IMR-90 (cell line): ENCODE measurements around the gene SAYSD1. TPM values are rescaled to one million over a fixed set of nuclear protein-coding genes. Genes with fewer than 3 reads are reported as not detected.

Source experiments
- ATAC-seq: fragments of 200-7000 bp; cut with Tn5 transposase; 2 replicates; pipeline ENCODE4 v1.9.1; 2020; ENCODE audit warnings: low read depth, mild to moderate bottlenecking, moderate library complexity
- BruUV-seq: library from RNA; stranded (reverse); fragments of 400-500 nt; replicated peaks from 2 replicates; lab custom pipeline; 2021; lab: Mats Ljungman, UMichigan
- CTCF ChIA-PET: fragments of 300-600 bp; formaldehyde crosslinking; extraction: SDS; loops from one replicate; lab custom pipeline; 2021; ENCODE audit warnings: antibody characterized with exemption; lab: Yijun Ruan, JAX
- POLR2A ChIA-PET: fragments of 300-600 bp; sonication (Branson Sonifier 250); formaldehyde crosslinking; loops from one replicate; lab custom pipeline; 2022; ENCODE audit warnings: antibody characterized with exemption; ENCODE audit not compliant: unreplicated experiment; lab: Charles Lee
- DNase-seq: peaks from one replicate; pipeline ENCODE4 v3.0.0; 2013
- H2AFZ ChIP-seq: replicated peaks from 2 replicates; pipeline ENCODE3; 2013; ENCODE audit warnings: low read length, mild to moderate bottlenecking; ENCODE audit not compliant: poor library complexity
- H2AK5ac ChIP-seq: 2 replicates; pipeline ENCODE4 v1.6.1; 2013; ENCODE audit warnings: low read depth, low read length, inconsistent platforms
- H2AK9ac ChIP-seq: replicated peaks from 2 replicates; pipeline ENCODE3; 2013; ENCODE audit warnings: mild to moderate bottlenecking, low read depth, low read length, moderate library complexity; ENCODE audit not compliant: poor library complexity
- H2BK120ac ChIP-seq: 2 replicates; pipeline ENCODE4 v1.6.1; 2013; ENCODE audit warnings: low read depth, low read length, inconsistent platforms
- H2BK15ac ChIP-seq: 3 replicates; pipeline ENCODE4 v1.6.1; 2013; ENCODE audit warnings: low read depth, low read length, inconsistent platforms
- H2BK20ac ChIP-seq: 2 replicates; pipeline ENCODE4 v1.6.1; 2013; ENCODE audit warnings: low read depth, mild to moderate bottlenecking, inconsistent platforms, low read length, moderate library complexity
- H2BK5ac ChIP-seq: 2 replicates; pipeline ENCODE4 v1.6.1; 2013; ENCODE audit warnings: mild to moderate bottlenecking, low read depth, low read length, inconsistent platforms; ENCODE audit not compliant: poor library complexity, severe bottlenecking
- H3K14ac ChIP-seq: replicated peaks from 2 replicates; pipeline ENCODE4 v1.6.1; 2013; ENCODE audit warnings: low read depth, low read length, inconsistent platforms
- H3K18ac ChIP-seq: 2 replicates; pipeline ENCODE4 v1.6.1; 2013; ENCODE audit warnings: low read depth, low read length, control low read depth
- H3K23ac ChIP-seq: 2 replicates; pipeline ENCODE4 v1.6.1; 2013; ENCODE audit warnings: low read depth, low read length, inconsistent platforms
- H3K27ac ChIP-seq: 2 replicates; pipeline ENCODE4 v1.5.1; 2013; ENCODE audit warnings: mild to moderate bottlenecking, control low read depth, low read length; ENCODE audit not compliant: insufficient read depth
- H3K27me3 ChIP-seq: 2 replicates; pipeline ENCODE4 v1.6.1; 2013; ENCODE audit warnings: low read length; ENCODE audit not compliant: control insufficient read depth, insufficient read depth
- H3K36me3 ChIP-seq: 2 replicates; pipeline ENCODE4 v1.6.1; 2013; ENCODE audit warnings: low read length, mixed read lengths; ENCODE audit not compliant: control insufficient read depth, insufficient read depth
- H3K4ac ChIP-seq: 2 replicates; pipeline ENCODE4 v1.6.1; 2013; ENCODE audit warnings: low read depth, low read length, inconsistent platforms
- H3K4me1 ChIP-seq: 2 replicates; pipeline ENCODE4 v1.6.1; 2013; ENCODE audit warnings: low read length, mixed read lengths; ENCODE audit not compliant: control insufficient read depth, insufficient read depth
- H3K4me2 ChIP-seq: 2 replicates; pipeline ENCODE4 v1.6.1; 2013; ENCODE audit warnings: low read depth, mild to moderate bottlenecking, control low read depth, low read length, moderate library complexity
- H3K4me3 ChIP-seq: 2 replicates; pipeline ENCODE4 v1.5.1; 2013; ENCODE audit warnings: low read depth, mild to moderate bottlenecking, control low read depth, low read length, moderate library complexity; ENCODE audit not compliant: insufficient read depth
- H3K56ac ChIP-seq: 2 replicates; pipeline ENCODE4 v1.6.1; 2013; ENCODE audit warnings: low read length, inconsistent platforms; ENCODE audit not compliant: insufficient read depth; ENCODE audit errors: extremely low read depth
- H3K79me1 ChIP-seq, 2 experiments: 2 replicates each; pipeline ENCODE4 v1.6.1; 2013; ENCODE audit warnings: low read length in 2 of 2, inconsistent platforms in 1 of 2, low read depth in 1 of 2
- H3K9ac ChIP-seq: 2 replicates; pipeline ENCODE4 v1.6.1; 2013; ENCODE audit warnings: low read depth, low read length, control low read depth
- H3K9me1 ChIP-seq: 2 replicates; pipeline ENCODE4 v1.6.1; 2013; ENCODE audit warnings: low read length, inconsistent platforms; ENCODE audit not compliant: insufficient read depth
- H3K9me3 ChIP-seq: 2 replicates; pipeline ENCODE4 v1.6.1; 2013; ENCODE audit warnings: low read length; ENCODE audit not compliant: control insufficient read depth, insufficient read depth
- H4K20me1 ChIP-seq: 2 replicates; pipeline ENCODE4 v1.6.1; 2013; ENCODE audit warnings: low read length, inconsistent platforms; ENCODE audit not compliant: insufficient read depth
- H4K5ac ChIP-seq: 2 replicates; pipeline ENCODE4 v1.6.1; 2013; ENCODE audit warnings: mild to moderate bottlenecking, low read depth, low read length, control low read depth
- H4K8ac ChIP-seq, 2 experiments: 2 replicates each; pipeline ENCODE4 v1.6.1; 2013; ENCODE audit warnings: low read depth in 2 of 2, low read length in 2 of 2, control low read depth in 1 of 2, inconsistent platforms in 1 of 2
- H4K91ac ChIP-seq: 2 replicates; pipeline ENCODE4 v1.6.1; 2013; ENCODE audit warnings: low read depth, low read length, inconsistent platforms; ENCODE audit not compliant: insufficient read depth
- CHD1 ChIP-seq: IDR thresholded peaks from 2 replicates; pipeline ENCODE4 v1.6.1; 2012; ENCODE audit warnings: low read depth, low read length, improper control_type of control experiment
- MAZ ChIP-seq: IDR thresholded peaks from 2 replicates; pipeline ENCODE4 v1.6.1; 2012; ENCODE audit warnings: low read depth, mild to moderate bottlenecking, low read length, improper control_type of control experiment, moderate library complexity, borderline replicate concordance
- MXI1 ChIP-seq: IDR thresholded peaks from 2 replicates; pipeline ENCODE4 v1.6.1; 2012; ENCODE audit warnings: low read depth, mild to moderate bottlenecking, low read length, moderate library complexity, borderline replicate concordance
- NFE2L2 ChIP-seq: fragments of 150-350 bp; IDR thresholded peaks from 2 replicates; pipeline ENCODE4 v1.6.1; 2016; ENCODE audit warnings: low read depth, mild to moderate bottlenecking, low read length
- SMC3 ChIP-seq: fragments of 150-350 bp; IDR thresholded peaks from 2 replicates; pipeline ENCODE4 v1.6.1; 2016; ENCODE audit warnings: low read depth, mild to moderate bottlenecking, antibody characterized with exemption, low read length, moderate library complexity
- WGBS, 2 experiments: methylation state at CpG; one replicate each; pipeline versions ENCODE4 v1.1.5 to v1.1.7; 2013; ENCODE audit warnings: missing lambda C conversion rate in 2 of 2; ENCODE audit not compliant: insufficient read length in 1 of 2; ENCODE audit errors: extremely low coverage in 2 of 2; 5-methylcytosine and 5-hydroxymethylcytosine counted together
- dilution Hi-C: fragments of 300-500 bp; cut with HindIII; formaldehyde crosslinking; loops from one replicate; pipeline ENCODE4 v1.14.3; 2018; ENCODE audit warnings: low sequenced_read_pairs; ENCODE audit not compliant: unreplicated experiment
- in situ Hi-C: fragments of 300-500 bp; cut with MboI; formaldehyde crosslinking; loops from 3 replicates; pipeline ENCODE4 v1.14.3; 2019; ENCODE audit warnings: low sequenced_read_pairs, inconsistent platforms, mixed read lengths
- intact Hi-C: fragments of 100-400 bp; cut with micrococcal nuclease; formaldehyde crosslinking; loops from 2 replicates; pipeline ENCODE4 v1.10.0; 2022
- polyA plus RNA-seq, 3 experiments: library from polyadenylated mRNA; depleted of rRNA; stranded (reverse); fragments of >200 nt; gene quantifications; 2 replicates each; pipeline ENCODE4 v1.2.3, GENCODE V29; 2012; ENCODE audit warnings: low replicate concordance in 1 of 3
- total RNA-seq: library from RNA; depleted of rRNA; stranded (reverse); fragments of >200 nt; gene quantifications from 2 replicates; pipeline ENCODE4 v1.2.3, GENCODE V29; 2012

Gene SAYSD1
- total and polyA plus RNA-seq, 2 of the 4 experiments (the other 2 are of a cell fraction), result 5.7 to 5.9 TPM

GRCh38 chr6:39090036-39090435 is 24.9 kb downstream of the SAYSD1 start:
- H3K14ac ChIP-seq, result no peak overlapping the region
- H2AK5ac ChIP-seq, result no peak overlapping the region
- H3K27ac ChIP-seq, result no peak overlapping the region
- no peaks in the 10 kb centered on the region for H3K9me3 ChIP-seq
- H3K79me1 ChIP-seq, result no peaks in the 10 kb centered on the region
- WGBS, 2 experiments, result no CpG with 5 or more reads among the region's 4 CpGs
- no peak overlapping the region for H4K5ac ChIP-seq
- no peak overlapping the region for H2BK120ac ChIP-seq
- H3K9me1 ChIP-seq, result no peaks in the 10 kb centered on the region
- ATAC-seq, result no peak
- no peak overlapping the region for H2AK9ac ChIP-seq
- no peak overlapping the region for H3K23ac ChIP-seq
- H4K91ac ChIP-seq, result no peak overlapping the region
- H4K8ac ChIP-seq, result no peak overlapping the region
- no peaks in the 10 kb centered on the region for H3K36me3 ChIP-seq
- no peak overlapping the region for H3K4ac ChIP-seq
- H3K9ac ChIP-seq, result no peak overlapping the region
- TF ChIP-seq CHD1 (no peak), NFE2L2 (no peak), MXI1 (no peak), MAZ (no peak), SMC3 (no peak)
- H2BK15ac ChIP-seq, result no peak overlapping the region
- no peak overlapping the region for H3K56ac ChIP-seq
- no peak overlapping the region for H3K4me2 ChIP-seq
- ChIA-PET POLR2A (no interaction called here), CTCF (no interaction called here)
- no peak for DNase-seq
- intact Hi-C loops, result no loop called here
- no peaks in the 10 kb centered on the region for H3K4me1 ChIP-seq
- no peaks in the 10 kb centered on the region for H4K20me1 ChIP-seq
- H2AFZ ChIP-seq, result no peak overlapping the region
- H3K27me3 ChIP-seq, result peaks cover 6% of the 10 kb centered on the region; the same call in 1 of the 2 replicates
- BruUV-seq, result no TSS peak
- H2BK5ac ChIP-seq, result no peak overlapping the region
- H3K18ac ChIP-seq, result no peak overlapping the region
- dilution Hi-C loops, result no loop called here
- in situ Hi-C loops, result no loop called here
- H3K4me3 ChIP-seq, result no peak overlapping the region
- no peak overlapping the region for H2BK20ac ChIP-seq
